Measurements from ENCODE around the gene TJP3.

- TF ChIP-seq MEF2A (IDR thresholded peaks at IDR 0.05; ENCODE audit: insufficient read depth, low read depth, low read length), result no peak
- TF ChIP-seq CTCF (IDR thresholded peaks at IDR 0.05 in 2 of 3, conservative IDR thresholded peaks at IDR 0.05 in 1 of 3; ENCODE audit: control insufficient read depth in 2 of 3, extremely low read depth in 1 of 3, insufficient read depth in 1 of 3, low read depth in 3 of 3, low read length in 3 of 3), result no peak
- no peak for TF ChIP-seq NRF1 (conservative IDR thresholded peaks at IDR 0.05; ENCODE audit: low read depth, low read length)
- no peak for TF ChIP-seq TAF1 (IDR thresholded peaks at IDR 0.05; ENCODE audit: borderline replicate concordance, low read depth, low read length)
- TF ChIP-seq JUNB (IDR thresholded peaks at IDR 0.05), result no peak
- no peak for TF ChIP-seq NFYB (IDR thresholded peaks at IDR 0.05; ENCODE audit: insufficient read depth, low read depth, low read length)
- no peak for TF ChIP-seq CHD2 (IDR thresholded peaks at IDR 0.05; ENCODE audit: borderline replicate concordance, low read depth, low read length)
These were observed 33.2 kb upstream of the TJP3 start for GRCh38 chr19:3674784-3675543.

All from GM12878 (cell line).